Right ventricle myocardium superior (tissue), 1 donor: ENCODE data around the gene CKM. TPM values are rescaled to one million over a fixed set of nuclear protein-coding genes. Genes with fewer than 3 reads are reported as not detected.
"Not testable (repeated sequence)": the region's sequence is repeated elsewhere in the genome, so short reads cannot be mapped to it uniquely, and the experiment has no call there.

ENCODE experiments used
- ATAC-seq: fragments of 200-7000 bp; cut with Tn5 transposase; one replicate; pipeline ENCODE4 v1.9.1; 2020; ENCODE audit warnings: mild to moderate bottlenecking; ENCODE audit not compliant: poor library complexity
- DNase-seq: peaks from one replicate; pipeline ENCODE4 v3.0.0-alpha.2; 2020
- intact Hi-C: fragments of 100-400 bp; cut with DNase I; formaldehyde crosslinking; loops from one replicate; pipeline ENCODE4 v1.11.2; 2022
- total RNA-seq: library from RNA; stranded (reverse); fragmentation: NEBNext Ultra II Directional; extraction: Animal tissue kit (Norgen Biotek cat#: 25700); gene quantifications from one replicate; pipeline ENCODE4 v1.2.1, GENCODE V29; 2021
- donor health status: DM: no; HTN: yes; CAD: no; lungs with severe emphysema.

The CKM gene
- total RNA-seq, 1 donor from 2014 or later: 6,434 TPM

GRCh38 chr19:45271098-45271734 lies 51.5 kb downstream of the CKM start:
- ATAC-seq (no peak), DNase-seq (no peak)
- intact Hi-C loops: no loop called here

- ATAC-seq, intact Hi-C loops, DNase-seq: not testable (repeated sequence)
Measured at GRCh38 chr19:45269939-45270338, 52.7 kb downstream of the CKM start.

GRCh38 chr19:45267296-45267695 lies 55.4 kb downstream of the CKM start:
- no peak for DNase-seq
- ATAC-seq: no peak
- intact Hi-C loops: no loop called here

- no peak for ATAC-seq
- DNase-seq: no peak
Measured at GRCh38 chr19:45265375-45265774, 57.3 kb downstream of the CKM start.

GRCh38 chr19:45264781-45265317 lies 57.8 kb downstream of the CKM start:
- intact Hi-C loops: no loop called here
- DNase-seq (no peak), ATAC-seq (no peak)

More at GRCh38 chr19:45265375-45265774, 57.3 kb downstream of the CKM start:
- intact Hi-C loops: no loop called here

- no peak for DNase-seq
- intact Hi-C loops: no loop called here
- no peak for ATAC-seq
Measured at GRCh38 chr19:45263013-45263412, 59.7 kb downstream of the CKM start.

- ATAC-seq (no peak), DNase-seq (no peak)
- intact Hi-C loops: no loop called here
Measured at GRCh38 chr19:45262570-45262969, 60.1 kb downstream of the CKM start.

GRCh38 chr19:45258862-45259261 lies 63.8 kb downstream of the CKM start:
- intact Hi-C loops: no loop called here
- ATAC-seq: no peak
- DNase-seq: no peak

- ATAC-seq (no peak), DNase-seq (no peak)
- intact Hi-C loops: no loop called here
Measured at GRCh38 chr19:45256836-45257235, 65.8 kb downstream of the CKM start.

Other genes with a start within 250 kb of the CKM start
- gene ZNF296, start 246.4 kb downstream of the CKM start, total RNA-seq: 0.32 TPM
- 14.7 TPM for gene GEMIN7, start 243.6 kb downstream of the CKM start, total RNA-seq
- 13.7 TPM for gene PPP1R37, start 229.7 kb downstream of the CKM start, total RNA-seq
- not detected for gene NKPD1, start 161.9 kb downstream of the CKM start, total RNA-seq
- gene TRAPPC6A, start 144.6 kb downstream of the CKM start, total RNA-seq: 15.0 TPM
- gene BLOC1S3, start 144.1 kb downstream of the CKM start, total RNA-seq: 3.6 TPM
- 1.3 TPM for gene EXOC3L2, start 77.5 kb downstream of the CKM start, total RNA-seq
- gene MARK4, start 71.6 kb downstream of the CKM start, total RNA-seq: 19.7 TPM
- gene KLC3, start 17.9 kb upstream of the CKM start, total RNA-seq: not detected
- gene ERCC2, start 47.7 kb upstream of the CKM start, total RNA-seq: 11.2 TPM
- gene PPP1R13L, start 82.2 kb upstream of the CKM start, total RNA-seq: 207 TPM
- 7.7 TPM for gene POLR1G, start 83.8 kb upstream of the CKM start, total RNA-seq
- gene ERCC1, start 101.0 kb upstream of the CKM start, total RNA-seq: 163 TPM
- 0.51 TPM for gene FOSB, start 145.1 kb upstream of the CKM start, total RNA-seq
- gene RTN2, start 174.2 kb upstream of the CKM start, total RNA-seq: 29.9 TPM
- gene PPM1N, start 175.6 kb upstream of the CKM start, total RNA-seq: 0.75 TPM
- gene VASP, start 184.6 kb upstream of the CKM start, total RNA-seq: 42.9 TPM